ENCODE data around the gene PILRA.
A peak's percentile ranks its signal among the peaks of the same experiment; 100 is the strongest.
"Not testable (repeated sequence)": the region's sequence is repeated elsewhere in the genome, so short reads cannot be mapped to it uniquely, and the experiment has no call there.

Gene PILRA

DNA sequence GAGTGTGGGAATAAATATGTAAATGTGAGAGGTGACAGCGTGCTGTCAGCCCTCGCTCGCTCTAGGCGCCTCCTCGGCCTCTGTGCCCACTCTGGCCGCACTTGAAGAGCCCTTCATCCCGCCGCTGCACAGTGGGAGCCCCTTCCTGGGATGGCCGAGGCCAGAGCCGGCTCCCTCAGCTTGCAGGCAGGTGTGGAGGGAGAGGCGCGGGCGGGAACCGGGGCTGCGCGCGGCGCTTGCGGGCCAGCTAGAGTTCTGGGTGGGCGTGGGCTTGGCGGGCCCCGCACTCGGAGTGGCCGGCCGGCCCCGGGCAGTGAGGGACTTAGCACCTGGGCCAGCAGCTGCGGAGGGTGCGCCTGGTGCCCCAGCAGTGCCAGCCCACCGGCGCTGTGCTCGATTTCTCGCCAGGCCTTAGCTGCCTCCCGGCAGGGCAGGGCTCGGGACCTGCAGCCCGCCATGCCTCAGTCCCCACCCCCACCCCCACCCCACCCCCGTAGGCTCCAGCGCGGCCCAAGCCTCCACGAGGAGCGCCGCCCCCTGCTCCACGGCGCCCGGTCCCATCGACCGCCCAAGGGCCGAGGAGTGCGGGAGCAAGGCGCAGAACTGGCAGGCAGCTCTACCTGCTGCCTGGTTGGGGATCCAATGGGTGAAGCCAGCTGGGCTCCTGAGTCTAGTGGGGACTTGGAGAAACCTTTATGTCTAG lies 8.4 kb downstream of the PILRA start:
- not testable (repeated sequence) for DNase-seq

DNA sequence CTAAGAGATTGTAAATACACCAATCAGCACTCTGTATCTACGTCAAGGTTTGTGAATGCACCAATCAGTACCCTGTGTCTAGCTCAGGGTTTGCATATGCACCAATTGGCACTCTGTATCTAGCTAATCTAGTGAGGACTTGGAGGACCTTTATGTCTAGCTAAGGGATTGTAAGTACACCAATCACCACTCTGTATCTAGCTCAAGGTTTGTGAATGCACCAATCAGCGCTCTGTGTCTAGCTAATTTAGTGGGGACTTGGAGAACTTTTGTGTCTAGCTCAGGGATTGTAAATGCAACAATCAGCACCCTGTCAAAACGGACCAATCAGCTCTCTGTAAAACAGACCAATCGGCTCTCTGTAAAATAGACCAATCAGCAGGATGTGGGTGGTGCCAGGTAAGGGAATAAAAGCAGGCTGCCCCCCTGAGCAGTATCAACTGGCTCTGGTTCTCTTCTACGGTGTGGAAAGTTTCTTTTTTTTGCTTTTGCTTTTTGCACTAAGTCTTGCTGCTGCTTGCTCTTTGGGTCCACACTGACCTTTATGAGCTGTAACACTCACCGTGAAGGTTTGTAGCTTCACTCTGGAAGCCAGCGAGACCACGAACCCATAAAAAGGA lies 9.1 kb downstream of the PILRA start:
- not testable (repeated sequence) for DNase-seq

DNA sequence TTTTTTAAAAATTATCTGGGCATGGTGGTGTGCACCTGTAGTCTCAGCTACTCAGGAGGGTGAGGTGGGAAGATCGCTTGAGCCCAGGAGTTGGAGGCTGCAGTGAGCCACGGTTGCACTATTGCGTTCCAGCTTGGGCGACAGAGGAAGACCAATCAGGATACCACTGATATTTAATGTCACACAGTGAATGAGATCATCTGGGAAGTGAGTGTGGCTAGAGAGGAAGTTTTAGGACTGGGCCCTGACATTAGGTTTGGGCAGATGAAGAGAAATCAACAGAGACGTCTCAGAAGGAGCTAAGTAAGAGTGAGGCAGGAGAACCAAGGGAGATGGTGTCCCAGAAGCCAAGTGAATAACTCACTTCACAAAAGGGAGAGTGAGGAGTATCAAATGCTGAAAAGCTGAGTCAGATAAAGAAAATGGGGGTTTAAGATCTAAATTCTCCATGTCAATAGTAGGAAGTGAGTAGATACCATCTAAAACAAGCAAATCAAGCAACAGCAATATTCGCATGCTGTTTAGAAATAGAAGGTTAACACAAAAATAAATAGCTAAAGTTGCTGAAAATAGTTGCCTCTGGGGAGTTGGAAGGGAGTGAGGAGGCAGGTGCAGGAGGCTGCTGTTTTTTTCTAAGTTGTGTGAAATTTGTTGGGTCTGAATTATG lies 11.5 kb downstream of the PILRA start:
- DNase-seq, result no peak

DNA sequence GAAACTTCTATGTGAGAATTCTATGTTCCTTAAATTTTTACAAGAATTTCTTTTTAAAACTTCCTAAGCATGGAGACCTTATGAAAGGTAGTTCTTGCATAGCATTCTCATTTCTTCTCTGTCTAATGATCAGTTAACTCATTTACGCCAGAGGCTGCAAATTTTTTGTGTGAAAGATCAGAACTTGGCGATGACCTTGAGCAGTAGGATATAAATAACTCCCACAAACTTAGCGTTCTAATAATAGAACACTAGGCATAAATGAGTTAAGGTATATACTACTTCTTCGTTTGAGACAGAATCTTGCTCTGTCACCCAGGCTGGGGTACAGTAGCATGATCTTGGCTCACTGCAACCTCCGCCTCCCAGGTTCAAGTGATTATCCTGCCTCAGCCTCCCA lies 13.7 kb downstream of the PILRA start:
- DNase-seq, result no peak

DNA sequence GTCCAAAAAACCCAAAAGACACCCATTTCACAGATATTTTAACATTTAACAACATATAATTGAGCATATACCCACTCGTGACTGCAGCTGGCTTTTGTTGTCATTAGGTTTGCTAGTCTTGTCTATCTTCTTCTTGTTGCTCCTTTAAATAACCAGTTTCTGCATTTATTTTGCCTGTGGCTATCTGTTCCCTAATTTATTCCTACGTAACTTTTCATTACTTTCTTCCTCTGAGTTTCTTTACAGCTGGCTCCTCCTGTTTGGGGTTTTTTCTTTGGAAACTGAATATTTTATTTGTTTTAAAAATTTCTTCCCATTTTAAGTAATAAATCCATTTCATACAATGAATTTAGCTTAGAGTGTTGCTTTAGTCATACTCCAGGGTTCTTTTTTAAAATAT lies 14.4 kb downstream of the PILRA start:
- no peak for DNase-seq

DNA sequence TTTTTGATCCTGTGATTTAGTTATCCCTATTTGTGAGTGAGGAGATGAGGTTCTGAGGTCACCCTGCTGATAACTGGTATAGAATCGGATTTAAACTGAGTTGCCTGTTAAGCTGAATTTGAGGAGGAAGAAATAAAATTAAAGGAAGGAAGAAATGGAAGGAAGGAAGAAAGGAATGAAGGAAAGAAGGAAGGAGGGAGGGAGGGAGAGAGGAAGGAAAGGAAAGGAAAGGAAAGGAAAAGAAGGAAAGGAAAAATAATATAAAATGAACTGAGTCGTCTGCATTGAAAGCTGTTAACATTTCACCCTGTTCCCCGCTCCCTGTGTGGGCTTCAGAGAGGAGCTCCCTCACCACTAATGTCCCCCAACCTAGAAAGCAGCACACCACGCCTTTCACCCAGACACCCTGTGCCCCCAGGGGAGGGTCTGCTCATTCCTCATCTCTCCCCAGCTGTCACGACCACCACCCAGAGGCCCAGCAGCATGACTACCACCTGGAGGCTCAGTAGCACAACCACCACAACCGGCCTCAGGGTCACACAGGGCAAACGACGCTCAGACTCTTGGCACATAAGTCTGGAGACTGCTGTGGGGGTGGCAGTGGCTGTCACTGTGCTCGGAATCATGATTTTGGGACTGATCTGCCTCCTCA lies 16.3 kb downstream of the PILRA start:
- DNase-seq, result no peak

DNA sequence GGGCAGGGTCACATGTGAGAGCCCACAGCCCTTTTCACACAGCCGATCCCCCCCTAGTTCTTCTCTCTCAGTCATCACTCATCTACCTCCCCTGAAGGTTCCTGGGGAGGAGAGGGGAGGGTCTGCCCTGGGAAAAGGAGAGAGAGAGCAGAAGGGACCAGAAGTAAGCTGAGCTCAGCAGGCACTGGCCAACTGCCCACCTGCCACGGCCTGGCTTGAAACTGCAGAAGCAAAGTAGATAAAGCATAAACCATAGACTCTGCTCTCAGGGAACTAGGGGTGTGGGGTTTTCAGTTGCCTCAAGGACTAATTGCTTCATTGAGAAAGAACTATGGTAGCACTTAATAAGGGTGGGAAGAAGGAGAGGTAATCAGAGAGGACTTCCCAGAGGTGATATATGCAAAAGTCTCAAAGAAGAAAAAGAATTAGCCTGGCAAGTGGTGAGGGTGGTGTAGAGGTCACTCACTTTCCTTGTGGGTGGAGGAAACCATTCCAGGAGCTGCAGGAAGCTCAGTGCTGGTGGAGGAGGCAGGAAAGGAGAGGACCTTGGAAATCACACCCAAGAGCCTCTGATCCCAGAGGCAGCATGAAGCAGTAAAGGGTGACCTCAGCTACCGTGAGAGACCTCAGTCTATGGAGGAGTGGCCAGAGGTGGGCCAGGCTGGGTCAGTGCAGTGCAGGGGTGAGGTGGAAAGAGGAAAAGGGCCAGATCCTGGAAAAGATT lies 17.2 kb downstream of the PILRA start:
- no peak for DNase-seq

DNA sequence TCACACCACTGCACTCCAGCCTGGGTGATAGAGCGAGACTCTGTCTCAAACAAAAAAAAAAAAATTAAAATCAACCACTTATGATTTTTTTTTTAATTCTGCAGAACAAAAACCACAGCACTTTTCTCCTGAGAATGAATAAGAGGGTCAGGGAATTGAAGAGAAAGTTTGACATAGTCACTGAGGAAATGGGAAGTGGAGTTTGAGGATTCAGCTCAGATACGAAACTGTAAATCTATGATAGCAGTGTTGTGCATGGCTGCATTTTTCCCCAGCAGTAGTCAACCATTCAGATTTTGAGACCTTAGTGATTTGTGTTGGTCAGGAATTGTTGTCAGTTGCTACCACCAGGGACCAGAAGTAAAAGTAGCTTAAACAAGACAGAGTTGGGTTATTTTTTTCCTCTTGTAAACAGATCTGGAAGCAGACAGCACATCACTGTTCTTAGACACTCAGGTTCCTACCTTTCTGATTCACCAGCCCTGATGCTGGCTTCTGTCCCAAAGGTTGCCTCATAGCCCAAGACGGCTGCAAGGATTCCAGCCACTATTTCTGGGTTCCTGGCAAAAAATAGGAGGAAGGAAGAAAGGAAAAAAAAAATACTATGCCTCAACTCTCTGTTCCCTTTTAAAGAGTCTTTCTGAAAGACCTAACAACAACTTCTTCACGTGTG lies 20.1 kb downstream of the PILRA start:
- DNase-seq, result no peak

DNA sequence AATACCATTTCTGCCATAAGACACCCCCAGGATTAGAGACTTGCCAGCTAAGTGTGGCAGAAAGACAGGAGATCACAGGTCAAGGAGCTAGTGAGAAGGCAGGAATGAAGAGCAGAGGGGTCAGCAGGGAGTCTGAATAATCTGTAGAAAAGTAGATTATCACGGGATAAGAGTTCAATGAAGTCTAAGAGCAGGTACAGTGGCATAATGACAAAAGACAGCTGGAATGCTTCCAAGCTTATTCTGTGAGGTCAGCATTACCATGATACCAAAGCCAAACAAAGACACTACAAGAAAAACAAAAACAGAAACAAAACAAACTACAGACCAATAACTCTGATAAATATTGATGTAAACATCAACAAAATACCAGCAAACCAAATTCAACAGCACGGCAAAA lies 20.8 kb downstream of the PILRA start:
- no peak for DNase-seq

DNA sequence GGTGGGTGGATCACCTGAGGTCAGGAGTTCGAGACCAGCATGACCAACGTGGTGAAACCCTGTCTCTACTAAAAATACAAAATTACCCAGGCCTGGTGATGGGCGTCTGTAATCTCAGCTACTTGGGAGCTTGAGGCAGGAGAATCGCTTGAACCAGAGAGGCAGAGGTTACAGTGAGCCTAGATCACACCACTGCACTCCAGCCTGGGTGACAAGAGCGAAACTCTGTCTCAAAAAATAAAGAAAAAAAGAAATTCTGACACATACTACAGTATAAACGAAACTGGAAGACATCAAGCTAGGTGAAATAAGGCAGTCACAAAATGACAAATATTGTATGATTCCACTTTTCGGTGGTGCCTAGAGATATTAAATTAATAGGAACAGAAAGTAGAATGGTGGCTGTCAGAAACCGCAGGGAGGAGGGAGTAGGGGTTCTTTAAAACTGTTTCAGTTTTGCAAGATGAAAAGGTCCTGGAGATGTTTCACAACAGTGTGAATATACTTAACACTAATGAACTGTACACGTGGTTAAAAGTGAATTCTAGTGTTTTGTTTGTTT lies 23.2 kb downstream of the PILRA start:
- no peak for DNase-seq

DNA sequence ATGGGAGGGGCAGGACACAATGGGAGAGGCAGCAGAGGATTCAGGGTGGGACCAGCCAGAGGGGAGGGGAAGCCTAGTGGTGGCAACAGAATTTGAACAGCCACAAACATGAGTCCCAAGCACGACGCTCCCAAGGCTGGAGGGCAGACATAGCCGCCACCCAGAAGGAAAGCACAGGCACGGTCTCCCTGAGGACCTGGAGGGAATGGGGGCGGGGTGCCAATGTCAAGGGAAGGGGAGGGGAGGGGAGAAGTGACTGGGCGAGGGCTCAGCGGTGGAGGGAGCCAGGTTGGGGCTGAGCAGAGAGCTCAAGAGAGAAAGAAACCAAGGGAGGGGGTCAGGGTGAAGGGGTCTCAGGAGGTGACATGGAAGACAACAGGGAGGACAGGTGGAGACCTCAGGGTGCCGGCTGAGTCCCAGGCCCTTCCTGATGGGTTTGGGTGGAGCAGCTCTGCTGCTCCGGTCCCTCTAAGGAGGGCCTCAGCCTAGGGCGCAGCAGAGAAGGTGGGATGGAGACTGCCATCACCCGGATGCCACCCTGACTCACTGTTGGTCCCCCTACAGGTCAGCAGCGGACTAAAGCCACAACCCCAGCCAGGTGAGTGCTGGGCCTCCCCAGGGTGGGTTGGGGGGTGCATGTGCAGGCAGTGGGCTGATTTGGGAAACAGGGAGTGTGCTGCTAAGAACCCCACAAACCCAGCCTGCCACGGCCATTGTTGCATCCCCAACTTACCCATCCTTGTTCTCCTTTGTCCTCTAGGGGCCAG lies 24.2 kb downstream of the PILRA start:
- no peak for DNase-seq

DNA sequence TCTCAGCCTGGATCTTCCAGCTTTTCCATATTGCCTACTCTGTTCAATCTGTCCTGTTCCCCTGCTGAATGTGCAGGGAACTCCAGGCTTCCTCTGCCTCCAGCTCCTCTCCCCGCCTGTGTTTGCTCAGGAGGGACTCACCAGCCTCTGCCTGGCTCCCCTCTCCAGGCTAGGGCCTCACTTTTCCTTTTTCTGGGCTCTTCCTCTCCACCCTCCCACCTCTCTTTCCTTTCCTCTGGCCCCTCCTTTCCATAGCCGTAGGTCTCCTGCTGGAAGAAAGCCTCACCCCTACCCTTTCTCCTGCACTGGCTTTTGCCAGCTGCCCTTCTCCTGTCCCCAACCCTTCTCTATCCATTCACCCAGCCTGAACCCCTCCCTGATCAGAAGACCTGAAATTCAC lies 25.0 kb downstream of the PILRA start:
- no peak for DNase-seq

DNA sequence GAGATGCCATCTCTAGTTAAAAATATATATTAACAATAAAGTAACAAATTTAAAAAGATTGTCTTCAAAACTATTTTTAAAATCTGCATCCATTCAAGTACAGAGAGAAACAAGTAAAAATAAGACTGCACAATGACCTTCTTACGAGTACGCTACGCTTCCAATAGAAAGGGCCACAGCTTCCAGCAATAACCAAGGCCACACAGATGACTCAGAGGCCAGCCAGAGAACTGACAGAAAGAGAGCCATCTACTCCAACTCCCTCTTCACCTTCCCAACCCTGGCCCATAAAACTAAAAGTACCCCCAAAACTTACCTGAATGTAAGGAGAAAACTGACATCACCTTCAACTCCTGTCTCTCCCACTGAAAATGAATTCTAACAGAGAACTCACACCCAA lies 26.8 kb downstream of the PILRA start:
- DNase-seq, result no peak

DNA sequence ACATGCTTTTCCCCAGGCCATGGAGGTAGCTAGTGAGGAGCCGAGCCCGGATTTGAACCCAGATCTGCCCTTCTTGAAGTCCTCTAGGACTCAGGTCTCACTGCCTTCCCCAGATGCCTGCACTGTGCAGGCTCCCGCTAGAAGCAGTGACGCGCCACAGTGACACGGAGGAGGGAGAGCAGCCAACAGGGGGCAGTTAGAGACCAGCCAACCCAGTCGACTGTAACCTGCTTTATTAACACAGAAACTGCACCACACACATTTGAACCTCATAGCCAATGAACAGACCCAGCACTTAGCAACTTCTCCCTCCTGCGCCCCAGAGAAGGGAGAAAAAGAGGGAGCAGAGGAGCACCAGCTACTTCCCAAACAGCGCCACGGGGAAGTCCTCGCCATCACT lies 27.4 kb downstream of the PILRA start:
- DNase-seq, result no peak

DNA sequence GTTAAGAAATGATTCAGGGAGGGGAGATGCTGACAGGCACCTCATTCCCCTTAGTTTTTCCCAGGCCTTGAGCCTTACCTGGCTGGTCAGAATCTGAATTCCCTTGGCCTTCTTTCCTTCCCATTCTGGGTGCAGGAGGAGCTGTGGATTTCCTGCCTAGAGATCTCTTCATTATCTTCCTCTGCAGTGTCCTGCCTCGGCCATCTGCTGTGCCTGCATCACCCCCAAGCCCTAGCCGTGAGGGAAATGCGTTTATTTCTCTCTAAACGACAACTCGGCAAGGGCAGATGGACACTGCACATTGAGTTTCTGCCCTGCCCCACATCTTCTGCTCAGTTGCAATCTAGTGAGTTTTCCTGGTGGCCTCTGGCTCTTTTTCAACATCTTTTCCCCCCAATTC lies 28.5 kb downstream of the PILRA start:
- no peak for DNase-seq

DNA sequence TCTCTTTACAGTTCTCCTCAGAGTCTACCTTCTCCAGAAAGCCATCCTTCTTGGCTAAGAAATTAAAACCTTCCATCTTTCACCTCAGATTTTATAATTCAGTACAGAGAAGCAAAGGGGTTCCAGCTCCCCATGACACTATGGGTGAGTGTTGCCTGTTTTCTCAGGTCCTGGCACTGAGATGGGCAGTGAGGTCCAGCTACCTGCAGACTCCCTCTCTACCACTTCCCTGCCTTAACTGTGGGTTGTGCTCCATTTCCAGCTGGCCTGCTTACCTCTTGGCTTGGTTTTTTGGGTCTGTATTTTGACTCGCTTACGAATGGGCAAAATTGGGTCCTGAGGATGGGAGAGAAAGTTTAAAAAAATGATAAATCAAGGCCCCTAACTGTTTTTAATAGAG lies 29.0 kb downstream of the PILRA start:
- DNase-seq, result no peak

DNA sequence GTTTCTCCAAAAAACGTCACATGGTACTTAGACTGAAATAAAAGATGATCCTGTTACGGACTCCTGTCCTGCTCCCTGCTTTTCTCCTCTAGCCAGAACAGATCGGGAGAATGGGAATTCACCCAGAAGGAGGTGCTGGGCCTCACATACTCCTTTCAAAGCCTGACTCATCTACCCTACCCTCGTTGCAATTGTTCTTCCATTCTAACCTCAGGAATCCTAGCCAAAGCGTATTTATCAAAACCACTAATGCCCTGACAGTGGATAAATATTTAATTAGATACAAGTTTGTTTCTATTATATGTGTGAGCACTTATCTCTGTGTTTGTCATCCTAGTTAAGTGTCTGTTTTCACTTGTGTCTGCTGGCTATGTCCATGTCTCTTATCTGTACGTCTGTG lies 33.5 kb downstream of the PILRA start:
- no peak for DNase-seq

DNA sequence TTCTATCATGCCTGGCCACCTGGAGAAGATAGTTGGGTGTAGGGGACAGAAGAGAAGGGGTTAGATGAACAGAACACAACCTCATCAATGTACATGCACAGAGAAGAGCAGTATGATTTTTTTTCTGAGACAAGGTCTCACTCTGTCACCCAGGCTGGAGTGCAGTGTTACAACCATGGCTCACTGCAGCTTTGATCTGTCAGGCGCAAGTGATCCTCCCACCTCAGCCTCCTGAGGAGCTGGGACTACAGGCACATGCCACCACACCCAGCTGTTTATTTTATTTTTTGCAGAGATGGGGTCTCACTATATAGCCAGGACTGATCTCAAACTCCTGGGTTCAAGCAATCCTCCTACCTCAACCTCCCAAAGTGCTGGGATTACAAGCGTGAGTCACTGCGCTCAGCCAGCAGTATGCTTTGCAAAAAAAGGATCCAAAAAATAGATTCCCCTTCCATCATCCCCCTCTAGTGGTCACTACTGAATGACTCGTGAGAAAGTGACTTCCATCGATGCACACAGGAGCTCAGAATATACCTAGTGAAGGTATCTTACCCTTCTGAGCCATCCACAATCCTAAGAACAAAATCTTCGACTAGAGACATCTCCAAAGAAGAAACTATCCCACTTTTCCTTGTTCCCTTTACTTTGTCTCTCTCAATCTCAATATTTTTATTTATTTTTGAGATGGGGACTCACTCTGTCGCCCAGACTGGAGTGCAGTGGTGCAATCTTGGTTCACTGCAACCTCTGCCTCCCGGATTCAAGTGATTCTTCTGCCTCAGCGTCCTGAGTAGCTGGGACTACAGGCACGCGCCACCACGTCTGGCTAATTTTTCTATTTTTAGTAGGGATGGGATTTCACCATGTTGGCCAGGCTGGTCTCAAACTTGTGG lies 34.2 kb downstream of the PILRA start:
- peak; percentile 30 for DNase-seq

DNA sequence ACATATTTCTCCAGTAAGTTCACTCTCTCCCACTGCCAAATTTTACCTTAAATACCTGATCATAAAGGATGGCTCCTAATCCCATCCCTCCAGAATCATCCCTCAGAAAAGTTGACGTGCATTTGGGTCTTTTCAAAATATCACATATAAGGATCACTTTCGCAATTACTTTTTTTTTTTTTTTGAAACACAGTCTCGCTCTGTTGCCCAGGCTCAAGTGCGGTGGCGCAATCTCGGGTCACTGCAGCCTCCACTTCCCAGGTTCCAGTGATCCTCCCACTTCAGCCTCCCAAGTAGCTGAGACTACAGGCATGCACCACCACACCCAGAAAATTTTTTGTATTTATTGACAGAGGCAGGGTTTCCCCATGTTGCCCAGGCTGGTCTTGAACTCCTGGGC lies 37.8 kb downstream of the PILRA start:
- DNase-seq, result no peak

DNA sequence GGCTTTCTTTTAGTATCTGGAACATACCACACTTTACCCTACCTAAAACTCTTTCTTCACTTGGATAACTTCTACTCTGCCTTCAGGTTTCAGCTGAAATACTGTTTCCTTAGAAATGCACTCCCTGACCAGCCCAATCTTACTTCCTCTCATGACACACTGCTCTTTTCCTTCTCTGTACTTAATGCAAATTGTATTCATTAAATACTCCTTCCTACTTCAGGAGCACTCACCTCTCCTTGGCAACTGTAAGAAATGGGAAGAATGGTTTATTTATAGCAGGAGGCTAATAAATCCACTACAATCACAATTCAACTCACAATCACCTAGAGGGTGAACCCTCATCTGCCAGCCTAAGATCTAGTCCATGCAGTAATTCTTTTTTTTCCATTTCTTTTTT lies 40.1 kb downstream of the PILRA start:
- no peak for DNase-seq

DNA sequence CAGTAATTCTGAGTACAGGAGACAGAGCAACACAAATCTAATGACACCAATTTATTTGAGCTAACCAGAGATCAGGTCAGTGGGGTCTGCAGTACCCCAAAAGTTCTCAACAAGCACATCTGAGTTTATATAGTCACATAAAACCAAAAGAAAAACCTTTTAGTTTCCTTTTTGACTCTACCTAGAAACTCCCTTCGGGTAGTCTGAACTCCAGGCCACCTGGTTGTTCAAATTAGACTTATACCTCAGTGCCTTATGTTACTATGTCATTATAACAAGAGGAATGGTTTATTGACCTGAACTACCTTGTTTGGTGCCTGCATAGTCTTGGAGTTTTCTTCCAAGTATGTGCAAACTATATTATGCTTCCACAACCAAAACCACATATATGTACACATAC lies 40.6 kb downstream of the PILRA start:
- no peak for DNase-seq
